ENCODE measurements around the gene HIP1R. TPM values are rescaled to one million over a fixed set of nuclear protein-coding genes. Genes with fewer than 3 reads are reported as not detected.

Gene HIP1R
- total and polyA plus RNA-seq, 10 of the 15 experiments (the other 5 are each of a cell fraction or from before 2014, with no cell fraction given): 0.18 to 27.7 (median 11.7) TPM

DNA sequence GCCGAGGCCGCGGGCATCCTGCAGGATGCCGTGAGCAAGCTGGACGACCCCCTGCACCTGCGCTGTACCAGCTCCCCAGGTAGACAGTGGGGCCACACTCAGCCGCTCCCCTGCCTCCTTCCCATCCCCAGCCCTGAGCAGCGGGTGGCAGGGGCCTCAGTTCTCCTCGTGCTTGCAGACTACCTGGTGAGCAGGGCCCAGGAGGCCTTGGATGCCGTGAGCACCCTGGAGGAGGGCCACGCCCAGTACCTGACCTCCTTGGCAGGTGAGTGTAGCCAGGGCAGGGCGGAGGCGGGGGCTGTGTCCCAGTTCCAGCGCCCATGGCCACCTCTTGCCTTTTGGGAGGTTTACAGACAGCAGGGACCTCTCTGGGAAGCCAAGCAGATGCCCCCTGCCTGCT is 22.9 kb downstream of the HIP1R start:
- FAIRE-seq: no peak
- H3K9me3 ChIP-seq (replicated peaks; ENCODE audit: control insufficient read depth, insufficient read depth, low read length): no peaks in the 10 kb centered on the region
- no peaks in the 10 kb centered on the region for H4K20me1 ChIP-seq (ENCODE audit: control insufficient read depth, insufficient read depth)
- ChIA-PET SMC1A (ENCODE audit: uncharacterized antibody, unreplicated experiment) (interaction anchor here (1.0 to 8.4 kb wide), 2 partner anchors 68 to 95 kb away, joined by 3 to 100 read pairs; no protein-coding TSS in a partner anchor), RAD21 (ENCODE audit: unreplicated experiment) (interaction anchor here (6.9 kb wide), 1 partner anchor 96 kb away, joined by 72 read pairs; no protein-coding TSS in a partner anchor), CTCF (interaction anchor here (0.6 to 7.4 kb wide), 6 partner anchors 12 to 380 kb away, joined by 3 to 127 read pairs (median 6); no protein-coding TSS in a partner anchor), POLR2A (no interaction called here)
- no peak overlapping the region for H3K4me3 ChIP-seq
- no peak overlapping the region for H3K27ac ChIP-seq (ENCODE audit: control insufficient read depth, insufficient read depth)
- no peaks in the 10 kb centered on the region for H3K79me2 ChIP-seq (ENCODE audit: control insufficient read depth, insufficient read depth, low read length)
- H3K36me3 ChIP-seq (ENCODE audit: control insufficient read depth in 2 of 2, insufficient read depth in 2 of 2, low read length in 1 of 2): peaks cover 0 to 7% of the 10 kb centered on the region in 2 experiments; a peak in 2 of 4 replicates
- no peak overlapping the region for H3K9ac ChIP-seq (ENCODE audit: control insufficient read depth, insufficient read depth, low read length)
- in situ Hi-C loops (cut with MboI) (loop anchor here (5.0 to 25.0 kb wide), 2 partner anchors 94 to 379 kb away; partner anchors contain the start of genes MPHOSPH9 and MTRFR), intact Hi-C loops (cut with micrococcal nuclease; ENCODE audit: unreplicated experiment) (no loop called here)
- H3K4me2 ChIP-seq (ENCODE audit: control insufficient read depth, insufficient read depth): no peak overlapping the region
- WGBS (ENCODE audit: insufficient coverage, insufficient replicate concordance, low lambda C conversion rate, missing lambda C conversion rate): 65% methylated on average over 13 of the region's 14 CpGs
- no peaks in the 10 kb centered on the region; a peak in 1 of 4 replicates for H3K27me3 ChIP-seq (replicated peaks in 1 of 2; ENCODE audit: control insufficient read depth in 2 of 2, insufficient read depth in 2 of 2, low read length in 1 of 2)
- no peaks in the 10 kb centered on the region for H3K4me1 ChIP-seq (ENCODE audit: control insufficient read depth, insufficient read depth, low read length)
- no peak for ATAC-seq
- no peak overlapping the region for H2AFZ ChIP-seq (ENCODE audit: control insufficient read depth, low read depth, low read length)
- no TSS peak for BruUV-seq (replicated peaks)
- no peak for DNase-seq (ENCODE audit: low read depth, low spot score)
- no peak for TF ChIP-seq RFX5 (IDR thresholded peaks at IDR 0.05; ENCODE audit: low read depth, low read length)
- TF ChIP-seq, protein P1, sequence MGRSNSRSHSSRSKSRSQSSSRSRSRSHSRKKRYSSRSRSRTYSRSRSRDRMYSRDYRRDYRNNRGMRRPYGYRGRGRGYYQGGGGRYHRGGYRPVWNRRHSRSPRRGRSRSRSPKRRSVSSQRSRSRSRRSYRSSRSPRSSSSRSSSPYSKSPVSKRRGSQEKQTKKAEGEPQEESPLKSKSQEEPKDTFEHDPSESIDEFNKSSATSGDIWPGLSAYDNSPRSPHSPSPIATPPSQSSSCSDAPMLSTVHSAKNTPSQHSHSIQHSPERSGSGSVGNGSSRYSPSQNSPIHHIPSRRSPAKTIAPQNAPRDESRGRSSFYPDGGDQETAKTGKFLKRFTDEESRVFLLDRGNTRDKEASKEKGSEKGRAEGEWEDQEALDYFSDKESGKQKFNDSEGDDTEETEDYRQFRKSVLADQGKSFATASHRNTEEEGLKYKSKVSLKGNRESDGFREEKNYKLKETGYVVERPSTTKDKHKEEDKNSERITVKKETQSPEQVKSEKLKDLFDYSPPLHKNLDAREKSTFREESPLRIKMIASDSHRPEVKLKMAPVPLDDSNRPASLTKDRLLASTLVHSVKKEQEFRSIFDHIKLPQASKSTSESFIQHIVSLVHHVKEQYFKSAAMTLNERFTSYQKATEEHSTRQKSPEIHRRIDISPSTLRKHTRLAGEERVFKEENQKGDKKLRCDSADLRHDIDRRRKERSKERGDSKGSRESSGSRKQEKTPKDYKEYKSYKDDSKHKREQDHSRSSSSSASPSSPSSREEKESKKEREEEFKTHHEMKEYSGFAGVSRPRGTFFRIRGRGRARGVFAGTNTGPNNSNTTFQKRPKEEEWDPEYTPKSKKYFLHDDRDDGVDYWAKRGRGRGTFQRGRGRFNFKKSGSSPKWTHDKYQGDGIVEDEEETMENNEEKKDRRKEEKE (IDR thresholded peaks at IDR 0.05): no peak
- TF ChIP-seq, protein P2, sequence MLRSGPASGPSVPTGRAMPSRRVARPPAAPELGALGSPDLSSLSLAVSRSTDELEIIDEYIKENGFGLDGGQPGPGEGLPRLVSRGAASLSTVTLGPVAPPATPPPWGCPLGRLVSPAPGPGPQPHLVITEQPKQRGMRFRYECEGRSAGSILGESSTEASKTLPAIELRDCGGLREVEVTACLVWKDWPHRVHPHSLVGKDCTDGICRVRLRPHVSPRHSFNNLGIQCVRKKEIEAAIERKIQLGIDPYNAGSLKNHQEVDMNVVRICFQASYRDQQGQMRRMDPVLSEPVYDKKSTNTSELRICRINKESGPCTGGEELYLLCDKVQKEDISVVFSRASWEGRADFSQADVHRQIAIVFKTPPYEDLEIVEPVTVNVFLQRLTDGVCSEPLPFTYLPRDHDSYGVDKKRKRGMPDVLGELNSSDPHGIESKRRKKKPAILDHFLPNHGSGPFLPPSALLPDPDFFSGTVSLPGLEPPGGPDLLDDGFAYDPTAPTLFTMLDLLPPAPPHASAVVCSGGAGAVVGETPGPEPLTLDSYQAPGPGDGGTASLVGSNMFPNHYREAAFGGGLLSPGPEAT (IDR thresholded peaks at IDR 0.05; ENCODE audit: low read depth): no peak
- no peak for TF ChIP-seq CHD4 (IDR thresholded peaks at IDR 0.05)
- no peak for TF ChIP-seq TARDBP (IDR thresholded peaks at IDR 0.05; ENCODE audit: borderline replicate concordance)
- no peak for TF ChIP-seq SREBF1 (IDR thresholded peaks at IDR 0.05; ENCODE audit: low read length)
- TF ChIP-seq, protein P3, sequence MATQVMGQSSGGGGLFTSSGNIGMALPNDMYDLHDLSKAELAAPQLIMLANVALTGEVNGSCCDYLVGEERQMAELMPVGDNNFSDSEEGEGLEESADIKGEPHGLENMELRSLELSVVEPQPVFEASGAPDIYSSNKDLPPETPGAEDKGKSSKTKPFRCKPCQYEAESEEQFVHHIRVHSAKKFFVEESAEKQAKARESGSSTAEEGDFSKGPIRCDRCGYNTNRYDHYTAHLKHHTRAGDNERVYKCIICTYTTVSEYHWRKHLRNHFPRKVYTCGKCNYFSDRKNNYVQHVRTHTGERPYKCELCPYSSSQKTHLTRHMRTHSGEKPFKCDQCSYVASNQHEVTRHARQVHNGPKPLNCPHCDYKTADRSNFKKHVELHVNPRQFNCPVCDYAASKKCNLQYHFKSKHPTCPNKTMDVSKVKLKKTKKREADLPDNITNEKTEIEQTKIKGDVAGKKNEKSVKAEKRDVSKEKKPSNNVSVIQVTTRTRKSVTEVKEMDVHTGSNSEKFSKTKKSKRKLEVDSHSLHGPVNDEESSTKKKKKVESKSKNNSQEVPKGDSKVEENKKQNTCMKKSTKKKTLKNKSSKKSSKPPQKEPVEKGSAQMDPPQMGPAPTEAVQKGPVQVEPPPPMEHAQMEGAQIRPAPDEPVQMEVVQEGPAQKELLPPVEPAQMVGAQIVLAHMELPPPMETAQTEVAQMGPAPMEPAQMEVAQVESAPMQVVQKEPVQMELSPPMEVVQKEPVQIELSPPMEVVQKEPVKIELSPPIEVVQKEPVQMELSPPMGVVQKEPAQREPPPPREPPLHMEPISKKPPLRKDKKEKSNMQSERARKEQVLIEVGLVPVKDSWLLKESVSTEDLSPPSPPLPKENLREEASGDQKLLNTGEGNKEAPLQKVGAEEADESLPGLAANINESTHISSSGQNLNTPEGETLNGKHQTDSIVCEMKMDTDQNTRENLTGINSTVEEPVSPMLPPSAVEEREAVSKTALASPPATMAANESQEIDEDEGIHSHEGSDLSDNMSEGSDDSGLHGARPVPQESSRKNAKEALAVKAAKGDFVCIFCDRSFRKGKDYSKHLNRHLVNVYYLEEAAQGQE (IDR thresholded peaks at IDR 0.05; ENCODE audit: low read depth, low read length): no peak
- no peak for TF ChIP-seq ZNF217 (IDR thresholded peaks at IDR 0.05)
- no peak for TF ChIP-seq WRNIP1 (IDR thresholded peaks at IDR 0.05; ENCODE audit: borderline replicate concordance, low read depth, low read length)
- no peak for TF ChIP-seq HDAC6 (IDR thresholded peaks at IDR 0.05; ENCODE audit: unreplicated experiment)
- no peak for TF ChIP-seq KAT2A (conservative IDR thresholded peaks at IDR 0.05; ENCODE audit: control insufficient read depth, low read depth, low read length)
- TF ChIP-seq, protein P4, sequence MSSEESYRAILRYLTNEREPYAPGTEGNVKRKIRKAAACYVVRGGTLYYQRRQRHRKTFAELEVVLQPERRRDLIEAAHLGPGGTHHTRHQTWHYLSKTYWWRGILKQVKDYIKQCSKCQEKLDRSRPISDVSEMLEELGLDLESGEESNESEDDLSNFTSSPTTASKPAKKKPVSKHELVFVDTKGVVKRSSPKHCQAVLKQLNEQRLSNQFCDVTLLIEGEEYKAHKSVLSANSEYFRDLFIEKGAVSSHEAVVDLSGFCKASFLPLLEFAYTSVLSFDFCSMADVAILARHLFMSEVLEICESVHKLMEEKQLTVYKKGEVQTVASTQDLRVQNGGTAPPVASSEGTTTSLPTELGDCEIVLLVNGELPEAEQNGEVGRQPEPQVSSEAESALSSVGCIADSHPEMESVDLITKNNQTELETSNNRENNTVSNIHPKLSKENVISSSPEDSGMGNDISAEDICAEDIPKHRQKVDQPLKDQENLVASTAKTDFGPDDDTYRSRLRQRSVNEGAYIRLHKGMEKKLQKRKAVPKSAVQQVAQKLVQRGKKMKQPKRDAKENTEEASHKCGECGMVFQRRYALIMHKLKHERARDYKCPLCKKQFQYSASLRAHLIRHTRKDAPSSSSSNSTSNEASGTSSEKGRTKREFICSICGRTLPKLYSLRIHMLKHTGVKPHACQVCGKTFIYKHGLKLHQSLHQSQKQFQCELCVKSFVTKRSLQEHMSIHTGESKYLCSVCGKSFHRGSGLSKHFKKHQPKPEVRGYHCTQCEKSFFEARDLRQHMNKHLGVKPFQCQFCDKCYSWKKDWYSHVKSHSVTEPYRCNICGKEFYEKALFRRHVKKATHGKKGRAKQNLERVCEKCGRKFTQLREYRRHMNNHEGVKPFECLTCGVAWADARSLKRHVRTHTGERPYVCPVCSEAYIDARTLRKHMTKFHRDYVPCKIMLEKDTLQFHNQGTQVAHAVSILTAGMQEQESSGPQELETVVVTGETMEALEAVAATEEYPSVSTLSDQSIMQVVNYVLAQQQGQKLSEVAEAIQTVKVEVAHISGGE (CRISPR knock-in tag; IDR thresholded peaks at IDR 0.05): no peak

All from GM12878 (cell line).